K562 (cell line): ENCODE data around the gene PNPLA7. TPM values are rescaled to one million over a fixed set of nuclear protein-coding genes. Genes with fewer than 3 reads are reported as not detected.

Source experiments
- ATAC-seq: fragments of 200-7000 bp; cut with Tn5 transposase; 3 replicates; pipeline ENCODE4 v1.9.1; 2020; ENCODE audit warnings: moderate library complexity
- BruUV-seq: library from RNA; stranded (reverse); fragments of 400-500 nt; replicated peaks from 2 replicates; lab custom pipeline; 2021; lab: Mats Ljungman, UMichigan
- CTCF ChIA-PET: fragments of 300-600 bp; formaldehyde crosslinking; extraction: SDS; loops from one replicate; lab custom pipeline; 2021; ENCODE audit warnings: low intra/inter-chr PET ratio; lab: Yijun Ruan, JAX
- POLR2A ChIA-PET: fragments of 300-600, 350-650 bp; sonication (Branson Sonifier 250); formaldehyde crosslinking; extraction: SDS; loops from one replicate; lab custom pipeline; 2021; ENCODE audit warnings: antibody characterized with exemption, inconsistent platforms; lab: Yijun Ruan, JAX
- DNase-seq, 4 experiments: peaks; one replicate each; pipeline versions ENCODE4 v3.0.0 to v3.0.0-alpha.2; 2011 to 2018; ENCODE audit warnings: low spot score in 3 of 4, mixed read lengths in 3 of 4; ENCODE audit errors: extremely low read depth in 1 of 4
- FAIRE-seq: peaks from 2 replicates; lab custom pipeline; 2011; peaks lifted over from hg19 to GRCh38; lab: Jason Lieb, UNC
- H2AFZ ChIP-seq: 2 replicates; pipeline ENCODE4 v1.6.0; 2011; ENCODE audit warnings: low read depth, low read length, control low read depth, inconsistent platforms
- H3K27ac ChIP-seq: fragments of 200-600 bp; 3 replicates; pipeline ENCODE4 v1.8.0; 2011; ENCODE audit warnings: low read depth, mild to moderate bottlenecking, control low read depth, inconsistent platforms, low read length, moderate library complexity, mixed read lengths; ENCODE audit errors: extremely low read depth
- H3K27me3 ChIP-seq, 2 experiments: fragments of 300-600 bp in 1 of 2; 2 replicates in 1 of 2; 3 replicates in 1 of 2; pipeline versions ENCODE4 v1.6.0 to v1.8.0; 2011; ENCODE audit warnings: inconsistent platforms in 2 of 2, low read length in 2 of 2, mild to moderate bottlenecking in 1 of 2, mixed read lengths in 1 of 2, moderate library complexity in 1 of 2; ENCODE audit not compliant: control insufficient read depth in 2 of 2, insufficient read depth in 2 of 2
- H3K36me3 ChIP-seq: fragments of 300-600 bp; 3 replicates; pipeline ENCODE4 v1.8.0; 2011; ENCODE audit warnings: mild to moderate bottlenecking, low read length, inconsistent platforms; ENCODE audit not compliant: control insufficient read depth, insufficient read depth
- H3K4me1 ChIP-seq, 2 experiments: fragments of 200-600 bp in 1 of 2; replicated peaks in 1 of 2; 2 replicates in 1 of 2; 3 replicates in 1 of 2; pipeline versions ENCODE4 v1.5.1 to v1.8.0; 2011; ENCODE audit warnings: inconsistent platforms in 2 of 2, low read length in 2 of 2, mild to moderate bottlenecking in 1 of 2, mixed read lengths in 1 of 2, moderate library complexity in 1 of 2; ENCODE audit not compliant: control insufficient read depth in 2 of 2, insufficient read depth in 2 of 2
- H3K4me2 ChIP-seq: 2 replicates; pipeline ENCODE4 v1.6.1; 2011; ENCODE audit warnings: low read length, control low read depth, inconsistent platforms, mixed read lengths; ENCODE audit not compliant: insufficient read depth
- H3K4me3 ChIP-seq: fragments of 200-600 bp; sonication (generic), shearing (Covaris generic); 2 replicates; pipeline ENCODE4 v1.5.1; 2016; ENCODE audit warnings: control low read depth, inconsistent platforms
- H3K79me2 ChIP-seq: fragments of 200-600 bp; 3 replicates; pipeline ENCODE4 v1.8.0; 2011; ENCODE audit warnings: low read length, inconsistent platforms; ENCODE audit not compliant: control insufficient read depth, insufficient read depth
- H3K9ac ChIP-seq, 2 experiments: 2 replicates each; pipeline versions ENCODE4 v1.6.0 to v1.6.1; 2011; ENCODE audit warnings: low read depth in 2 of 2, low read length in 2 of 2, control low read depth in 1 of 2, inconsistent platforms in 1 of 2, mild to moderate bottlenecking in 1 of 2, mixed read lengths in 1 of 2; ENCODE audit not compliant: insufficient read depth in 1 of 2
- H3K9me1 ChIP-seq: one replicate; pipeline ENCODE4 v1.6.0; 2011; ENCODE audit warnings: inconsistent platforms, mild to moderate bottlenecking, low read length, moderate library complexity; ENCODE audit not compliant: control insufficient read depth, insufficient read depth
- H3K9me3 ChIP-seq: replicated peaks from 2 replicates; pipeline ENCODE4 v1.5.1; 2011; ENCODE audit warnings: low read depth, low read length, inconsistent platforms; ENCODE audit not compliant: control insufficient read depth, insufficient read depth
- H4K20me1 ChIP-seq: replicated peaks from 2 replicates; pipeline ENCODE4 v1.6.1; 2011; ENCODE audit warnings: low read length, inconsistent platforms, mixed read lengths; ENCODE audit not compliant: control insufficient read depth, insufficient read depth
- DMBX1 ChIP-seq: fragments of 250-450 bp; sonication (Bioruptor Pico); IDR thresholded peaks from 2 replicates; pipeline ENCODE4 v1.8.0; 2022; ENCODE audit warnings: inconsistent platforms, mild to moderate bottlenecking, moderate library complexity, borderline replicate concordance
- GATA2 ChIP-seq: sonication (generic); formaldehyde crosslinking; IDR thresholded peaks from 2 replicates; pipeline ENCODE4 v1.4.0; 2020; ENCODE audit warnings: mild to moderate bottlenecking, missing genetic modification reagents
- KAT7 ChIP-seq: sonication (generic); formaldehyde crosslinking; IDR thresholded peaks from 2 replicates; pipeline ENCODE4 v1.8.0; 2022; ENCODE audit warnings: missing genetic modification reagents, mild to moderate bottlenecking, borderline replicate concordance
- MYC ChIP-seq, 2 experiments: fragments of 250-450 bp in 1 of 2; sonication (Bioruptor Pico) in 1 of 2; IDR thresholded peaks; 2 replicates each; pipeline versions ENCODE4 v1.5.1 to v1.6.1; 2012 to 2021; ENCODE audit warnings: low read depth in 2 of 2, borderline replicate concordance in 1 of 2, improper control_type of control experiment in 1 of 2, low read length in 1 of 2, mild to moderate bottlenecking in 1 of 2, moderate library complexity in 1 of 2
- RFX1 ChIP-seq: fragments of 450-650 bp; IDR thresholded peaks from 2 replicates; pipeline ENCODE4 v1.6.1; 2016; ENCODE audit warnings: mild to moderate bottlenecking, moderate library complexity
- ZNF644 ChIP-seq: fragments of 200-800 bp; sonication (Bioruptor generic); IDR thresholded peaks from 2 replicates; pipeline ENCODE4 v1.6.1; 2016; ENCODE audit warnings: low read depth, missing genetic modification characterization, missing compliant biosample characterization
- WGBS: fragments of 100-300 bp; shearing (Covaris generic); methylation state at CpG from one replicate; pipeline ENCODE4 v1.1.6; 2016; ENCODE audit warnings: low coverage, mixed read lengths; ENCODE audit not compliant: insufficient coverage; ENCODE audit errors: missing lambda C conversion rate; 5-methylcytosine and 5-hydroxymethylcytosine counted together
- in situ Hi-C: fragments of 300-500 bp; cut with MboI; formaldehyde crosslinking; loops from 4 replicates; pipeline ENCODE4 v1.15.0; 2018; ENCODE audit warnings: inconsistent platforms, mixed read lengths
- intact Hi-C: fragments of 100-400 bp; cut with micrococcal nuclease; formaldehyde crosslinking; loops from 2 replicates; pipeline ENCODE4 v1.14.2; 2022
- polyA plus RNA-seq, 8 experiments: library from polyadenylated mRNA; depleted of rRNA in 4 of 8; stranded (reverse) in 5 of 8; unstranded in 3 of 8; fragments of >200 nt; fragmentation: Nextera tagmentation in 2 of 8; fragmentation: Illumina TruSeq in 1 of 8; extraction: Ambion mirVana in 2 of 8; extraction: Trizol in 1 of 8; gene quantifications; 2 replicates each; pipeline versions ENCODE4 v1.2.1 to v1.2.3, GENCODE V29; 2011 to 2014; ENCODE audit warnings: inconsistent platforms in 1 of 8, missing spikeins in 1 of 8
- total RNA-seq, 7 experiments: library from RNA; depleted of rRNA in 6 of 7; stranded (reverse); fragments of >200 nt in 6 of 7; fragmentation: Illumina TruSeq in 2 of 7; extraction: Trizol in 2 of 7; gene quantifications; 2 replicates each; pipeline versions ENCODE4 v1.2.1 to v1.2.3, GENCODE V29; 2011 to 2021; ENCODE audit warnings: low replicate concordance in 1 of 7
- TF ChIP-seq, protein P1 (sequence below): fragments of 450-650 bp; formaldehyde crosslinking; IDR thresholded peaks from 2 replicates; pipeline ENCODE4 v1.4.0; 2020; ENCODE audit warnings: mild to moderate bottlenecking, moderate library complexity

PNPLA7 gene
- total and polyA plus RNA-seq, 9 of the 15 experiments (the other 6 are each of a cell fraction or from before 2014, with no cell fraction given) = 0.01 to 0.85 (median 0.19) TPM; not detected in 1

DNA sequence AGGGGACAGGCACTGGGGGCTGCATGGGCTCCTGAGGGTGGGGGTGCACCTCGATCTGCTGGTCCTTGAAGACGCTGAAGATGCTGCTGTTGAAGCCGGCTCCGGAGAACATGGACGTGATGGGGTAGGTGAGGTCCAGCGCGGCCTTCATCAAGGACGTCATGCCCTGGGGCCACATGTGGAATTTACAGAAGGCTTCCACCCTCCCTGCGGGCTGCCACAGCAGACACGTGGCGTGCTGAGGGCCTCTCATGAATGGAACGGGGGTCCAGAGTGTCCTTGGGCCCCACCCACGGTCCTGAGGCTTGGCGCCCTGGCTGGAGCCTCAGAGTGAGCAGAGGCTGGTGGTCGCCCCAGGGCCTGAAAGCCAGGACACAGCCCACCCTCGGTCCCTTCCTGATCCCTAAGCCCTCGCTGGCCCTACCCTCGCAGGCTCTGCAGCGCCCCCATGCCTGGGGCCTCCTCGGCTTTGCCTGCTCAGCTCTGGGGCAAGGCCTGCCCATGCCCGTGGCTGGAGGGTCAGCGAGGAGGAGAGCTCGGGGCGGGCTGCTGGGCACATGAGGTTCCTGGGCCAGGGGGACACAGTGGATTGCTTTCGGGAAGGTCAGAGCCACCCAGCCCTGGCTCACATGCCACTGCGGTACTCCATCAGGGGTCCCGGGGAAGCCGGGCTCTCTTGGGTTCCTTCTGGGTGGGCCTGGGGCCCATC, 85.8 kb downstream of the PNPLA7 start:
- 70% methylated on average over 23 of the region's 28 CpGs for WGBS
- no peak for FAIRE-seq
- in situ Hi-C loops (no loop called here), intact Hi-C loops (no loop called here)
- POLR2A ChIA-PET = no interaction called here
- no peak for DNase-seq
- no peak overlapping the region for H2AFZ ChIP-seq
- H3K4me1 ChIP-seq = peaks cover 16 to 74% of the 10 kb centered on the region in 2 experiments
- H3K36me3 ChIP-seq = no peaks in the 10 kb centered on the region
- H3K27me3 ChIP-seq = no peaks in the 10 kb centered on the region
- H3K9me3 ChIP-seq = no peaks in the 10 kb centered on the region
- TF ChIP-seq KAT7 (CRISPR knock-in tag) (no peak), RFX1 (no peak), DMBX1 (CRISPR knock-in tag) (no peak), MYC (IDR thresholded peaks at IDR 0.05; ENCODE audit: low read depth, low read length) (no peak), MYC (CRISPR knock-in tag; IDR thresholded peaks at IDR 0.05; ENCODE audit: borderline replicate concordance, low read depth) (no peak), GATA2 (CRISPR knock-in tag) (no peak), ZNF644 (tag) (no peak)
- TF ChIP-seq, protein P1, sequence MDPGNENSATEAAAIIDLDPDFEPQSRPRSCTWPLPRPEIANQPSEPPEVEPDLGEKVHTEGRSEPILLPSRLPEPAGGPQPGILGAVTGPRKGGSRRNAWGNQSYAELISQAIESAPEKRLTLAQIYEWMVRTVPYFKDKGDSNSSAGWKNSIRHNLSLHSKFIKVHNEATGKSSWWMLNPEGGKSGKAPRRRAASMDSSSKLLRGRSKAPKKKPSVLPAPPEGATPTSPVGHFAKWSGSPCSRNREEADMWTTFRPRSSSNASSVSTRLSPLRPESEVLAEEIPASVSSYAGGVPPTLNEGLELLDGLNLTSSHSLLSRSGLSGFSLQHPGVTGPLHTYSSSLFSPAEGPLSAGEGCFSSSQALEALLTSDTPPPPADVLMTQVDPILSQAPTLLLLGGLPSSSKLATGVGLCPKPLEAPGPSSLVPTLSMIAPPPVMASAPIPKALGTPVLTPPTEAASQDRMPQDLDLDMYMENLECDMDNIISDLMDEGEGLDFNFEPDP (CRISPR knock-in tag) = no peak
- no peak for ATAC-seq
- H3K79me2 ChIP-seq = no peaks in the 10 kb centered on the region
- no peak overlapping the region for H3K4me2 ChIP-seq
- no TSS peak for BruUV-seq
- H4K20me1 ChIP-seq = no peaks in the 10 kb centered on the region
- CTCF ChIA-PET = interaction anchor here (0.6 kb wide), 1 partner anchor 1112 kb away, joined by 4 read pairs; no protein-coding TSS in a partner anchor
- H3K9ac ChIP-seq = no peak overlapping the region; a peak in 1 of 4 replicates
- no peak overlapping the region for H3K4me3 ChIP-seq
- H3K27ac ChIP-seq = no peak overlapping the region
- H3K9me1 ChIP-seq = no peaks in the 10 kb centered on the region
